Measurements from ENCODE around the gene KNOP1. TPM values are rescaled to one million over a fixed set of nuclear protein-coding genes. Genes with fewer than 3 reads are reported as not detected.
"Not testable (repeated sequence)": the region's sequence is repeated elsewhere in the genome, so short reads cannot be mapped to it uniquely, and the experiment has no call there.

KNOP1 gene
- total RNA-seq, 1 experiment from 2014 or later = 11.3 TPM

GRCh38 chr16:19743816-19744159, 25.8 kb upstream of the KNOP1 start:
- DNase-seq (ENCODE audit: low read depth) = no peak

- DNase-seq (ENCODE audit: low read depth) = no peak
These were observed 23.3 kb upstream of the KNOP1 start for GRCh38 chr16:19741354-19741753.

DNA sequence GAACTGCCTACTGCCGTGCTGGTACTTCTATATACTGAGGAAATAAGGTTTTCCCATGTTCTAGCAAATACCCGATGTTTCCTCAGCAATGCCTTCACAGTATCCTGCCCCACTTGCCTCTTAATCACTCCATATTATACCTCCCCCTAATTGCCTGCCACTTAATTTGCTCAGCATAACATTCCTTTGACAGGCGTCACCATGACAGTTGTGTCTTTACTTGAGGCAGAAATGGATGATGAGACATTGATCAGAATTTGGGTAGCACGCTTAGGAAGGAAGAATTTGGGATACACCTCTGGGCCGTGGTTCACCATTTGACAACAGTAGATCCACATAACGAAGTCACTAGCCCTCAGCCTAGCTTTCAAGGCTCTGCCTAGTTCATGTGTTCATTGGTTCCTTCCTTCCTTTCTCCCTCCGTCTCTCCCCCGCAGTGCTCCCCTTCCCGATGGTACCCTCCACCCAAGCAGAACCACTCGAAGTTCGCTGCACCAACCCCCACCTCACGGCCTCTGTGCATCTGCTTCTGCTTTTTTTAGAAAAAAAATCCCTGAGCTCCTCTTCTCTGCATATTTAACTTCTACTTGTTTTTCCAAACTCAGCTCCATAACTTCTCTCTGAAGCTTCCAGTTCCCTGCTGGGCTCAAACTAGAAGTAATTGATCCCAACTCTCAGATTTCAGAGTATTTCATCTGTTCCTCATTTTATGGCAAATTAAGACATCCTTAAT, 19.4 kb upstream of the KNOP1 start:
- no peak for DNase-seq (ENCODE audit: low read depth)

DNA sequence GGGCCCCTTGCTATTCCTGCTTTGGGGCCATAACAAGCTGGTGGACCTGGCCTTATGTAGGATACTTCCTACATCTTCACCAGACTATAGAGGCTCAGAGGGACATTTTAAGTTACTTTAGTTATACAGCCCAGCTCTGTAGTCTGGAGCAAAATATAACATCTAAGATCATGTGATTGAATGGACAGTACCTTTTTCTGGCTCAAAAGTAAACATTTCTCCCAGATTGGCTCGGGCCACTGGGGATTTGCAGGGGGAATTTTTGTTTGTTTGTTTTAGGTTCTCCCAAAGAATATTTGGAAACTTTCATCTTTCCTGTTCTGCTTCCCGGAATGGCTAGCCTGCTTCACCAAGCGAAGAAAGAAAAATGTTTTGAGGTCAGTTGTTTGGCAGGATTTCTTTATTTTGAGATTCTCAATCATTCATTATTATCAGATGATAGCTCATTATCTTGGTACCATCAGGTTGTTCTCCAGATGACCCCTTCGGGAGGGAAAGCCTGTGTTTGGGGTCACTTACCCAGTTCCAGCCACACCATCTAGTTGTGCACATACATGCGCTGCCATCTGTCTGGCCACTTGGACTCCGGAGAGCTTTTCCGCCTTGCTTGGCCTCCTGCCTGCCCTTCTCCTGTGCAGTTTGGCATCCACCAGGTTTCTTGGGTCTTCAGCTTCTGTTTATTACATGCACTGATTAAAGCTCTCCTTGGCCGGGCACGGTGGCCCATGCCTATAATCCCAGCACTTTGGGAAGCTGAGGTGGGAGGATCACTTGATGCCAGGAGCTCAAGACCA, 17.2 kb upstream of the KNOP1 start:
- no peak for DNase-seq (ENCODE audit: low read depth)

DNA sequence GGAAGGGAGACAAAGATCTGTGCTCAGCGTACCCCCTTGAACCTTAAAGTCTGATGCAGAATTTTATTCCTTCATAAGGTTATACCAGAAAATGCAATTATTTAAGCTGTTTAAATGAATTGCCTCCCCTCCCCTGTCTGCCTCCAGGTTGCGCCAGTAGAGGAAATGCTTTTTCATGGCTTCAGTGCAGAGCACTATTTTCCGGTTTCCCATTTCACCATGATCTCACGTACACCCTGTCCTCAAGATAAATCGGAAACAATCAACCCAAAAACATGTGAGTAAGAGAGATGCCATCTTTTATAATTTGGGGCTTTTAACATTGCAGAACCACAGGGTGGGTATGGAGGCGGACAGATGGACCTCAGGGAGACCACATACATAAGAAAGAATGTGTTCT, 15.5 kb upstream of the KNOP1 start:
- no peak for DNase-seq (ENCODE audit: low read depth)

GRCh38 chr16:19728636-19728965, 10.6 kb upstream of the KNOP1 start:
- no peak for DNase-seq (ENCODE audit: low read depth)

DNA sequence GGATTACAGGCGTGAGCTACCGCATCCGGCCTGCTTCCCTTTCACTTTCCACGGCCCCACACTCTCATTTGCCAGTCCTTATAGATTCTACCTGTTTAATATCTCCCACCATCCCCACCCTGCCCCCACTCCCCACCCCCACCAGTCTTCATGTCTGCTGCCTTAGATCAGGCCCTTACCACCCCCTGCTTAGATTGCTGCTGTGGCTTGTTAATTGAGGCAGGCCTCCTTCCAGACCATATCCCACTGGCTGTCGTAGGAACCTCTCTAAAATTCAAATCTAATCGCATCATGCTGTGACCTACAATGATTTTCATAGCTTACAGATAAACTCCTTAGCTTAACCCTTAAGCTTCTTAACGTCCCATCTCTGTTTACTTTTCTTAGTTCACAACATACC, 5.0 kb upstream of the KNOP1 start:
- no peak for DNase-seq (ENCODE audit: low read depth)

- no peak for DNase-seq (ENCODE audit: low read depth)
These were observed 4.4 kb upstream of the KNOP1 start for GRCh38 chr16:19722269-19722952.

GRCh38 chr16:19718624-19718965, 568 bp upstream of the KNOP1 start:
- no peak for DNase-seq (ENCODE audit: low read depth)

- DNase-seq (ENCODE audit: low read depth) = no peak
These were observed 713 bp downstream of the KNOP1 start for GRCh38 chr16:19717314-19717713.

- not testable (repeated sequence) for DNase-seq (ENCODE audit: low read depth)
These were observed 1.3 kb downstream of the KNOP1 start for GRCh38 chr16:19716728-19717127.

GRCh38 chr16:19716183-19716582, 1.8 kb downstream of the KNOP1 start:
- no peak for DNase-seq (ENCODE audit: low read depth)

DNA sequence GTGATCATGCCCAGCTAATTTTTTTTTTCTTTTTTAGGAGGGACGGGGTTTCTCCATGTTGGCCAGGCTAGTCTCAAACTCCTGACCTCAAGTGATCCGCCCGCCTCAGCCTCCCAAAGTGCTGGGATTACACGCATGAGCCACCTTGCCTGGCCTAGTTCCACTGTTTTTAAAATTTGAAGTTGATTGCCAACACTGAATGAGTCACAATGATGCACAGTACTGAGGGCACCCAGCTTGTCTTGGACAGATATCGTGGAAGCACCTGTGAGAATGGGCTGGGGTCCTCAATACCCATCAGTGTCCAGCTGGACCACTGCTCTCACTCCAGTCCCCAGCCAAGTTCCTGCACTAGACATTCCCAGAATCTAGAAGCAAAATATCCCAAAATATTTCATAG, 2.5 kb downstream of the KNOP1 start:
- DNase-seq (ENCODE audit: low read depth) = no peak

DNA sequence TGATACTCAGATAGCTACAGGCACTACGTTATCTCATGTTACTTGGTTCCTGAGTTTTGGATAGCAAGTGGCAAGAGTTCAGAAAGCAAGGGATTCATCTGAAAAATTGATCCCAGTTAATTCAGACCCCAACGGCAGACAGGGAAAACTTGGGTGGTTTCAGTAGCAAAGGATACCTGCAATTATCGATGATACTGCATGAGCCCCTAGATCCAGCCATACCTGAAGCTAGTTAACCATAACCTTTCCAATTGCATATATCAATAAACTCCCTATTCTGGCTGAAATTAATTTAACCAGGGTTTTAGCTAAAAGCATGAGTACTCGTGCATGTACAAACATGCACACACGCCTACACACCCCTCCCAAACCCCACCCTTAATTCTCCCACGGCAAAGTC, 4.3 kb downstream of the KNOP1 start:
- no peak for DNase-seq (ENCODE audit: low read depth)

GRCh38 chr16:19712418-19713058, 5.5 kb downstream of the KNOP1 start:
- no peak for DNase-seq (ENCODE audit: low read depth)

DNA sequence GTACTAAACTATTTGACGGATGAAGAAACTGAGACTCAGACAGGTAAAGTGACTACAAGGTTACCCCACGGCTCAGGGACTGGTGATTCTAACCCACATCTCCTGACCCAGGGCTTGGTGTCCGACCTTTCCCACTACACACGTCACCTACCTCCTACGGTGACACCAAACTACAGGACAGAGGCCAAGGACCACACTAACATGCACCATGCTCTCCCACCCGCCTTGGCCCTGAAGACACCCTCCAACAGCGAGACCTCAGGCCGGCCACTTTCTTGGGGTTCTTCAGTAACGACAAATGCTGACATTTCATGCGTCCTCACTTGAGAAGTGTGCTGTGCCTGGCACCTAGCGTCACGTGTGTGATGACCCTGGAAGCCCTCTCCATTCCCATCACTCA, 6.4 kb downstream of the KNOP1 start:
- DNase-seq (ENCODE audit: low read depth) = no peak

DNA sequence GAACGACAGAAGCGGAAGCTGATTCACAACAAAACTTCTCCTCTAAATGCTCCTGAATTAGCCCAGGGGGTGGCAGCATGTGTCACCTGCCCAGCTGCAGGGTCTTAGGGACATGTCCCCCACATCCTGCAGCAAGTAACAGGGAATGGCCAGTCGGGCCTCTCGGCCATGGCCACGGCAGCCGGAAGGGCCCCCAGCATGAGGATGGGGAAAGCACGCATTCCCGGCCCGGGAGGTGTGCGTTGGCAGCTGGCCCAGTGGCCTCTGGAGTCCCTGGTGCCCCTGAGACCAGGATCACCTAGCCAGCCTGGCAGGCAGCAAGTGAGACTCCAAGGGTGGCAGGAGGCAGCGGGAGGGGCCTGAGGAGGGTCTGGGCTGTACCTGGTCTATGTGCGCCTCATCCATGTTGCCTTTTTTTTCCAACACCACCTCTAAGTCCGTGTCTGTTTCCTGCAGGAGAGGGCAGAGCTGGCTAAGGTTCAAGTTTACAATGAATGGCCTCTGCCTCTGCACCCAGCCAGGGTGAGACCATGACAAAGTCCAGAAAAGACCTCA, 7.0 kb downstream of the KNOP1 start:
- no peak for DNase-seq (ENCODE audit: low read depth)

- DNase-seq (ENCODE audit: low read depth) = no peak
These were observed 7.7 kb downstream of the KNOP1 start for GRCh38 chr16:19710191-19710908.

- no peak for DNase-seq (ENCODE audit: low read depth)
These were observed 8.5 kb downstream of the KNOP1 start for GRCh38 chr16:19709381-19710136.

DNA sequence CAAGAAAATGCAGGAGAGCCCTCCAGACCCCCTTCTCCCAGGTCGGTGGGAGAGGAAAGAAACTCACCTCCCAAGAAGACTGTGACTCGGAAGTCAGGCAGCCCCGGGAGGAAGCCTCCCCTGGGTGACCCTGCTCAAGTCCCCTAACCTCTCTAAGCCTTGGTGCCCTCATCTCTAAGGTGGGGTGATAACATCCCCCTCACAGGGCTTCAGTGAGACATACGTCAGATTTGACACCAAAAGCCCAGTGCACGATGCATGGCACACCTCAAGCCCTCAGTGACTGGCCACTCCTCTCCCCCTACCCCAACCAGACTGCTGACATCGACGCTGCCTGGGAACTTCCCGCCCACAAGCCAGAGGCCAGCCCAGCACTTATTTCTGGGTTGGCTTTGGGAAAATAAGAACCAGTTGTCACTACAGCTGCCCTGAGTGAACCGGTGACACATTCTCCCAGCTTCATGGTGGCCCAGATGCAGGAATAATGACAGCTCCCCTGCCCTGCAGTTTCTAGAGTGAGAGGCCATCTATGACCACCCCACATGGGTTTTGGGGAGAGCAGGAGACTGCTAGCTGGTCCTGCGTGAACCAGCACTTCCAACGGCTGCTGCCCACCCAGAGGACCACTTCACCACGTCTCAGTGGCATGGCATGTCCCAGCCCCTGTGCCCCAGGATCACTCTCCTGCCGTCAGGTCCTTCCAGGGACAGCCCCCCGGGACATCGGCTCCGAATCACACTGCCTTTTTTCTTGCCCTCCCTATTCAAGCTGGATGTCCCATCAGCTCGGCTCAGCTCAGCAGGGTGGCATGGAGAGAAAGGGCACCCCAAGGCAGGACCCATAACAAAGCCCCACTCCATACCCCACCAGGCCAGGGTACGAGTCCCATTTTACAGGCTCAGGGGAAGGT, 9.5 kb downstream of the KNOP1 start:
- DNase-seq (ENCODE audit: low read depth) = no peak

Data from RPMI7951 (cell line).